Measurements from ENCODE around the gene CSF2RB. TPM values are rescaled to one million over a fixed set of nuclear protein-coding genes. Genes with fewer than 3 reads are reported as not detected.

CSF2RB gene
- total and polyA plus RNA-seq, 3 experiments from 2014 or later, result 0.09 to 0.20 (median 0.13) TPM

GRCh38 chr22:36977401-36977861 is 64.0 kb downstream of the CSF2RB start:
- POLR2A ChIA-PET, result interaction anchor here (0.5 to 1.6 kb wide), 4 partner anchors 12 to 201 kb away, joined by 3 to 9 read pairs (median 5); partner anchors contain the start of gene IFT27
- H3K9me3 Mint-ChIP-seq, result no peaks in the 10 kb centered on the region

DNA sequence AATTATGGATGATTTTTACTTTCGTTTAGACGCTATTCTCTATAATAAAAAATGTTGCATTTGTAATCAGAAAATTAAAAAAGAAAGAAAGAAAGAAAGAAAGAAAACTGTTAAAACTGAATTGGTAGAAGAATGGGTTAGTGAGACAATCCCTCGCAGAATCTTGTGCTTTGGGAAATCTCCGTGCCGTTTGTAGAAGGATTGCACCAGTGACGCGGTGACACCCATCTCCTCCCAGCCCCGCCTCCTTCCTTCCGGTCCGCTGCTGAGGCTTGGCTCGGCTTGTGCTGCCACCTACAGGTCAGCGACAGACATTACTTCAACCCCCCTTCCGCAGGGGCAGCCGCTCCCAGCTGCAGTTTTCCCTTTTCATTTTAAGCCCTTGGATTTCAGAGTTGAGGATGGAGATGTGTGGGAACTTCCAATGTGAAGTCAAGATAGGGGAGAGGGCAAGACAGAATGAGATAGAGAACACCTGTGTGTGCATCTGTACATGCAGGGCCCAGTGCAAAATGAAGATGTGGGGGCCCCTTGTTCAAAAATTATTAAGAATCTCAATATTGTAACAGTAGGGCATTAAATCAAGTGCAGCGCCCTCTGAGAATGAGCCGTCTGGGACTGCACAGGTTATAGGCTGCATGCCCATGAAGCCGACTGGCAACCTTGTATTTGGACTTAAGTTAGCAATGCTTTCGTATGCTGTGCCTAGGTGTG is 64.7 kb downstream of the CSF2RB start:
- H3K27me3 Mint-ChIP-seq, result peaks cover 5 to 14% of the 10 kb centered on the region in 2 donors
- H3K36me3 Mint-ChIP-seq, result peaks cover 0 to 3% (median 0%) of the 10 kb centered on the region in 3 donors
- peaks cover 8 to 13% (median 11%) of the 10 kb centered on the region in 3 donors for H3K4me1 Mint-ChIP-seq
- no peaks in the 10 kb centered on the region for H3K9me3 Mint-ChIP-seq
- no peaks in the 10 kb centered on the region for H3K36me3 ChIP-seq (ENCODE audit: insufficient read depth, low read length)
- H3K27ac ChIP-seq (ENCODE audit: low read depth, low read length), result peak overlapping the region; percentile 68
- DNase-seq, result peak; percentile 84 to 92 (median 87)
- no peaks in the 10 kb centered on the region for H3K9me3 ChIP-seq (ENCODE audit: low read length)
- H3K27ac Mint-ChIP-seq, result peak overlapping the region; percentile 90 to 99 (median 94)
- H3K27me3 ChIP-seq (ENCODE audit: insufficient read depth, low read length, poor library complexity, severe bottlenecking), result no peaks in the 10 kb centered on the region
- CTCF ChIA-PET, result interaction anchor here (0.5 to 3.8 kb wide), 26 partner anchors 8 to 327 kb away, joined by 3 to 22 read pairs (median 4); partner anchors contain the start of gene IFT27
- POLR2A ChIA-PET, result interaction anchor here (0.6 to 1.6 kb wide), 2 partner anchors 43 to 202 kb away, joined by 3 to 9 read pairs; partner anchors contain the start of gene IFT27
- H3K4me1 ChIP-seq (ENCODE audit: insufficient read depth, low read length), result peaks cover 11% of the 10 kb centered on the region
- peak overlapping the region; percentile 76 for H3K4me3 ChIP-seq (ENCODE audit: low read length)
- peak overlapping the region; percentile 91 to 99 (median 97) for H3K4me3 Mint-ChIP-seq

More at GRCh38 chr22:36977401-36977861, 64.0 kb downstream of the CSF2RB start:
- Mint-ChIP-seq H3K27me3 (peaks cover 3 to 10% of the 10 kb centered on the region in 2 donors), H3K27ac (peak overlapping the region; percentile 90 to 99 (median 94)), H3K4me1 (peaks cover 8 to 13% (median 11%) of the 10 kb centered on the region in 3 donors), H3K4me3 (peak overlapping the region; percentile 91 to 99 (median 97)), H3K36me3 (peaks cover 0 to 3% (median 0%) of the 10 kb centered on the region in 3 donors)
- no peaks in the 10 kb centered on the region for H3K36me3 ChIP-seq (ENCODE audit: insufficient read depth, low read length)
- peak overlapping the region; percentile 76 for H3K4me3 ChIP-seq (ENCODE audit: low read length)
- no peaks in the 10 kb centered on the region for H3K27me3 ChIP-seq (ENCODE audit: insufficient read depth, low read length, poor library complexity, severe bottlenecking)
- H3K27ac ChIP-seq (ENCODE audit: low read depth, low read length), result peak overlapping the region; percentile 68
- H3K9me3 ChIP-seq (ENCODE audit: low read length), result no peaks in the 10 kb centered on the region
- CTCF ChIA-PET, result interaction anchor here (0.5 to 3.8 kb wide), 27 partner anchors 8 to 328 kb away, joined by 3 to 22 read pairs (median 4); partner anchors contain the start of gene IFT27
- peaks cover 11% of the 10 kb centered on the region for H3K4me1 ChIP-seq (ENCODE audit: insufficient read depth, low read length)
- peak; percentile 72 to 87 (median 75) for DNase-seq

GRCh38 chr22:36979016-36979910 is 65.8 kb downstream of the CSF2RB start:
- H3K9me3 ChIP-seq (ENCODE audit: low read length), result no peaks in the 10 kb centered on the region
- no peaks in the 10 kb centered on the region for H3K36me3 ChIP-seq (ENCODE audit: insufficient read depth, low read length)
- H3K27me3 ChIP-seq (ENCODE audit: insufficient read depth, low read length, poor library complexity, severe bottlenecking), result no peaks in the 10 kb centered on the region
- Mint-ChIP-seq H3K27me3 (peaks cover 7 to 21% of the 10 kb centered on the region in 2 donors), H3K36me3 (peaks cover 0 to 3% (median 0%) of the 10 kb centered on the region in 3 donors), H3K4me1 (peaks cover 8 to 13% (median 11%) of the 10 kb centered on the region in 3 donors), H3K9me3 (no peaks in the 10 kb centered on the region), H3K4me3 (peak overlapping the region in 3 of 7 donors; percentile 19 to 77 (median 32)), H3K27ac (peak overlapping the region in 1 of 8 donors; percentile 25)
- no peak overlapping the region for H3K4me3 ChIP-seq (ENCODE audit: low read length)
- no peak overlapping the region for H3K27ac ChIP-seq (ENCODE audit: low read depth, low read length)
- H3K4me1 ChIP-seq (ENCODE audit: insufficient read depth, low read length), result peaks cover 11% of the 10 kb centered on the region
- POLR2A ChIA-PET, result interaction anchor here (0.6 to 1.6 kb wide), 3 partner anchors 16 to 705 kb away, joined by 5 to 9 read pairs (median 7); partner anchors contain the start of gene IFT27
- CTCF ChIA-PET, result interaction anchor here (0.9 to 3.3 kb wide), 3 partner anchors 123 to 222 kb away, joined by 4 to 16 read pairs (median 14); no protein-coding TSS in a partner anchor
- DNase-seq, result no peak

DNA sequence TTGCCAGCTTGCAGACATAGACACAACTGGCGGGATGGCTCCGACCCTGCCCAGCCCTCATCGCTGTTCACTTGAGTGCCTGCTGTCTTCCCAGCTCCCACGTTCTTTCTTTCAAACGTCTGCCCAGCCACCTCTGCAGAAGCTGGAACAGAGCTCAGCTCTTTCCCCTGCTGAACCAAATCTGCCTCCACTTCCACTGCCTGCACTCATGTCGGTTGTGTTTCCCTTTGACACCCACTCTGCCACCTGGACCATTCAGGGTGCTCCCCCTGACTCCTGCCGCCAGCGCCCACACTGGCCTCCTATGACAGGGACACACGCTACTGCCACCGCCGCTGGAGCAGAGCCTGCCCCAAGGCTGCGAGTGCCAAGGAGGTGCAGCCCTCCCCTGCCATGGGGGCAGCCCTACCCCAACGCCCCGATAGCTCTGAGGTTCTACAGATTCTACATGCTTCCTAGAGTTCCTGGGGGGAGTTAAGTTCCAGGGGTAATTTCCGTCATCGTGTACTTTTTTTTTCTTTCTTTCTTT is 67.9 kb downstream of the CSF2RB start:
- Histone ChIP-seq H3K9me3 (ENCODE audit: low read length) (peaks cover 8% of the 10 kb centered on the region), H3K4me1 (ENCODE audit: insufficient read depth, low read length) (peaks cover 11% of the 10 kb centered on the region), H3K4me3 (ENCODE audit: low read length) (no peak overlapping the region), H3K36me3 (ENCODE audit: insufficient read depth, low read length) (no peaks in the 10 kb centered on the region), H3K27me3 (ENCODE audit: insufficient read depth, low read length, poor library complexity, severe bottlenecking) (no peaks in the 10 kb centered on the region), H3K27ac (ENCODE audit: low read depth, low read length) (no peak overlapping the region)
- DNase-seq, result no peak
- Mint-ChIP-seq H3K4me3 (no peak overlapping the region), H3K27ac (no peak overlapping the region), H3K27me3 (peaks cover 11 to 36% of the 10 kb centered on the region in 2 donors), H3K36me3 (peaks cover 0 to 9% (median 3%) of the 10 kb centered on the region in 3 donors), H3K9me3 (peaks cover 10 to 13% (median 12%) of the 10 kb centered on the region in 5 donors), H3K4me1 (peaks cover 8 to 13% (median 11%) of the 10 kb centered on the region in 3 donors)
- CTCF ChIA-PET, result interaction anchor here (0.7 kb wide), 1 partner anchor 52 kb away, joined by 4 read pairs; no protein-coding TSS in a partner anchor
- POLR2A ChIA-PET, result no interaction called here

- H3K4me1 ChIP-seq (ENCODE audit: insufficient read depth, low read length), result peaks cover 10% of the 10 kb centered on the region
- Mint-ChIP-seq H3K4me1 (peaks cover 8 to 12% (median 11%) of the 10 kb centered on the region in 3 donors), H3K27ac (peak overlapping the region in 1 of 8 donors; percentile 51), H3K27me3 (peaks cover 11 to 42% of the 10 kb centered on the region in 2 donors), H3K9me3 (peaks cover 12 to 21% (median 18%) of the 10 kb centered on the region in 5 donors), H3K36me3 (peaks cover 0 to 10% (median 3%) of the 10 kb centered on the region in 3 donors), H3K4me3 (no peak overlapping the region)
- H3K36me3 ChIP-seq (ENCODE audit: insufficient read depth, low read length), result no peaks in the 10 kb centered on the region
- no peaks in the 10 kb centered on the region for H3K27me3 ChIP-seq (ENCODE audit: insufficient read depth, low read length, poor library complexity, severe bottlenecking)
- CTCF ChIA-PET, result no interaction called here
- DNase-seq, result no peak
- peaks cover 9% of the 10 kb centered on the region for H3K9me3 ChIP-seq (ENCODE audit: low read length)
- peak overlapping the region; percentile 16 for H3K27ac ChIP-seq (ENCODE audit: low read depth, low read length)
- no peak overlapping the region for H3K4me3 ChIP-seq (ENCODE audit: low read length)
- POLR2A ChIA-PET, result no interaction called here
Measured at GRCh38 chr22:36982136-36982535, 68.7 kb downstream of the CSF2RB start.

GRCh38 chr22:36985211-36985889 is 71.9 kb downstream of the CSF2RB start:
- Histone ChIP-seq H3K27ac (ENCODE audit: low read depth, low read length) (no peak overlapping the region), H3K4me1 (ENCODE audit: insufficient read depth, low read length) (no peaks in the 10 kb centered on the region), H3K36me3 (ENCODE audit: insufficient read depth, low read length) (no peaks in the 10 kb centered on the region), H3K27me3 (ENCODE audit: insufficient read depth, low read length, poor library complexity, severe bottlenecking) (no peaks in the 10 kb centered on the region), H3K4me3 (ENCODE audit: low read length) (no peak overlapping the region), H3K9me3 (ENCODE audit: low read length) (peaks cover 9% of the 10 kb centered on the region)
- peaks cover 0 to 10% (median 0%) of the 10 kb centered on the region in 3 donors for H3K36me3 Mint-ChIP-seq
- peaks cover 20 to 68% of the 10 kb centered on the region in 2 donors for H3K27me3 Mint-ChIP-seq
- H3K4me1 Mint-ChIP-seq, result no peaks in the 10 kb centered on the region
- POLR2A ChIA-PET, result no interaction called here
- CTCF ChIA-PET, result interaction anchor here (1.5 kb wide), 1 partner anchor 8 kb away, joined by 4 read pairs; no protein-coding TSS in a partner anchor
- H3K4me3 Mint-ChIP-seq, result no peak overlapping the region
- peaks cover 12 to 21% (median 18%) of the 10 kb centered on the region in 5 donors for H3K9me3 Mint-ChIP-seq
- no peak overlapping the region for H3K27ac Mint-ChIP-seq
- no peak for DNase-seq

Measured in CD8-positive, alpha-beta memory T cell (primary cell).